DMS79 (cell line): ENCODE results near the gene SKAP1.

ENCODE experiments used
- DNase-seq: peaks from one replicate; lab custom pipeline; 2025; lab: John Stamatoyannopoulos, UW

Gene SKAP1

DNA sequence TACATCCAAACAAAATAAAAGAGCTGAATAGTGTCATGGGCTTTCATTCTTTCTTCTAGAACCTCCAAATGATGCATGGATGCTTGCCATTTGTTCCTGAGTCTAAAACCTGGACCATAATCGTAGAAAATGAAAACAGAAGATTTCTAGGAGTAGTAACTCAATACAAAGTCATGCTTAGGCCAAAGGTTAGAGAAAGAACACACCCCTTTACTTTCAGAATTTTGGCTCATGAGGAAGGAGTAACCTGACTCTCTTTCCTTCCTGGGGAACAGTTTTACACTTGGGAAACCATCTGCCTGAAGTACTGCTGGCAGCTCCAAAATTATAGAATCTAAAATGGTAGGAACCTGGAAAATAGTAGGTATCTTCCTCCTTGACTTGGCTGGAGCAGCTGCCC, 185.2 kb downstream of the SKAP1 start:
- no peak for DNase-seq

DNA sequence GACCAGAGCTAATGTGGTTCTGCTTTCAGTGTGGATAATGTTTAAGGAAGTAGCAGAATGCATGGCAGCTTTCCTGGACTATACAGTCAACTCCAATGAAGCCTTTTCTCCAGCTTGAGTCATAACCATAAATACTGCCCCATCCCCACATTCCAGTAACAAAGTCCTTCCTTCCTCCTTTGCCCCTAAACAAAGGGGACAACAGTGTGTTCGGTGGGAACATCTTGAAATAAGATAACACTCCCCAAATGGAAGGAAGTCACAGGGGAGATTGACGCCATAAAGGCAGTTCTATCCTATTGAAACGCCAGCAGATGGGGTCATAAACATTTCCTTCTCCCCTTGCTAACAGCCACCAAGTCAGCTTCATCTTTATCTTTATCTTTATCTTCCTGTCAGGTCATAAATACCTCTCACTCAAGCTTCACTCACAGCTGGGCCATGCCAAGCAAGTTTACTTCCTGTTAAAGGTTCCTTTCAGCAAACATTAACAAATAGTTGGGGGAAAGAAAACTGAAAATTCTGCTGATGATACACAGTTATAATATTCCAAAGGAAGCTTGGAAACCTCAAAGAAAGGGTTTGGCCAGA, 185.8 kb downstream of the SKAP1 start:
- DNase-seq = no peak

DNA sequence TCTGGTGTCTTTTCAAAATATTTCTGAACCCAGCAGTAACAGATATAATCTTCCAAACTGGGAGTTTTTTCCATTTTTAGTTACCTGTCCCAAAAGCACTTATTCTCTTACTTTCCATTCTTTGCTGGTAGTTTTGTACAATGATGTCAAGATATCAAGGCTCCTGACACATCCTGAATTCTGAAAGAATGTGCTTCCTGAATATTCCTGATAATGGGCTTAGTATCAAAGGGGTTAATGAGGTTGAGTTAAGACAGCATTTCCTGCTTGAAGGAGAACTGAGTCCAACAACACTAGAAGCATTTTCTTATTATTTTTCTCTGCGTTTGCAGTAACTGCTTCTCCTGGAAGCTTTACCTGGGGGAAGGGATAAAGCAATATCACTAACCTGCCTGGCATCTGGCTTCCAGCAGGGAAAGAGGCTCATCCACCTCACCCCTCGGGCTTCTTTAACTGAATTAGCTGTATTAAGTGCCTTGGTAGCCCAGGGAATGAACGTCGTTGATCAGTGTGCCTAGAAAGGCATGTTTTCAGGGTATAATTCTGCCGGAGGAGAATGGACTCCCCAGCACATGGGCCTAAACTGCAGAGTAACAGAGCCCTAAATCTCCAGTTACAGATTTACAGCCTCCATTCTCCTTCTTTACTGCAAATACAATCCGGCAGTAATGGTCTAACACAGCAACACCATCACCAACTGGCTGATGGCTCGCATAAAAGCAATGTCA, 188.1 kb downstream of the SKAP1 start:
- no peak for DNase-seq

DNA sequence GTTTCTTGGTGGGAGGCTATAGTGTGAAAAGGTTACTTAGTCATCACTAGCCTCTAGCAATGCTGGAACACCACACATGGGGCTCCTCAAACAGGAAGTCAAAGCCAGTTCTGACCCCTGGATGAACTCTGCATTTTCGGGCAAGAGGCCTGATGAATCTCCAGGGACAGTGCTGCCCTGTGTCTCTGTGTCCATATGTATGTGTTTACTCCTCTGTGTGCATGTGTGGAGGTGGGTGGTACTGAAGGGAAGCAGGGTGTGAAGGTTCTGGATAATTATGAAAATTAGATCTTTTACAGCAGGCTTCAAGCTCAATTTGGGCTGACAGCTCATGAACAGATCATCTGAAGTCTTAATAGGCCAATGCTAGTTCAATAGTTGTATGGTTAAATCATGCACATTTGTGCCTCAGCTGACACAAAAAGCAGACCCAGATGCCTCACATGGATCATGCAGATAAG, 188.9 kb downstream of the SKAP1 start:
- DNase-seq = no peak

DNA sequence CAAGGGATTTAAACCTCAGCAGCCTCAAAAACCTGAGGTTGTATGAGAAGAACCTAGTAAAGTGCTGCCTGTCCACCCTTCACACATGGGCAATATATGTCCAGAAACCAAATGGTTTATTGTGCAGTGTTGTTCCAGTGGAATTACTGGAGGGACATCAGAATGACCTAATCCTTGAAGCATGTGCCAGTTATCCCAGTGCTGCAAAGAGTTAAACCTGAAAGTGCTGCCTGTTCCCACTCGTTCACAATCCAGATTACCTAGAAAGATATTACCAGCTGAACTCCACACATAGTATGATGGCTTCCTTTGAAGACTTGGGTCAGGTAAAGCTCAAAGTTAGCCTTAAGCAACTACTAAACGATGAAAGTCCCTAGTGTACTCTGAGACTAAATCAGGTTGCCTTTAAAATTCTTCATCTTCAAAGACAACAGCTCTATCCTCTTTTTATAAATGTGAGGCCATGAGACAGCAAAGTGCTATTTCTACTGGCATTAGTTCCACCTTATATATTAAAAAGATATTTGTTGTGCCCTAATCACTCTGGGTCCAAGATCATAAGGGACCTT, 189.4 kb downstream of the SKAP1 start:
- no peak for DNase-seq

DNA sequence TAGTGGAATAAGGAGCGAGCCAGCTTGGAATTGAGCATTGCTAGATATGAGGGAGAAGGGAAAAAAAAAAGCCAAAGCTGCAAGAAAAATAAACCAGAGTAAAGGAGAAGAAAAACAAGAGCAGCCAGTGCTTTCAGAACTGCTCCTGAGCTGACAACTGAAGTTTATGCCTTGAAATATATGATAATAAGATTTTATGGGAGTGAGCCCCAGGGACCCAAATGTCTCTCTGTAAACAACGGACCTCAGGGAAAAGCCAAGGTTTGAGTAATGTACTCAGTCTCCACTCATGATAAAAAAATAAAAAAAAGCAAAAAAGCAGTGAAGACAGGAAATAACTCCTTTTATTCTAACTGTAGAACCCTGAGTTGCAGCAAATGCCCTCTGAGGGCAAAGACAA, 189.9 kb downstream of the SKAP1 start:
- DNase-seq = no peak

DNA sequence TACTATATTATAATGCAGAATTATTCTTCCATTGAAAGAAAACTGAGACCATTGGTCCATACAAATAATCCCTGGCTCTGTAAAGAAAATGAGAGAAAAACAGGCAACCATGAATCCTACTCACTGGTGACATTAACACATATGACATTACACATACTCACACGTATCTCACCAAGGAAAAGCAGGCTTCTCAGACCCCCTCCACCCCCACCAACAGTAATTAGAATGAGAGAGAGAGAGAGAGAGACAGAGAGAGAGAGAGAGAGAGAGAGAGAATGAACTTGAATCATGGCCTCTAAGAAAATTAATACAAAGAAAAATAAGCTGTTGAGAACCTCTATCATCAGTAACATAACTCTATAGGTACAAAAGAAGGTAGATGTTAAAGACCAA, 190.4 kb downstream of the SKAP1 start:
- no peak for DNase-seq

DNA sequence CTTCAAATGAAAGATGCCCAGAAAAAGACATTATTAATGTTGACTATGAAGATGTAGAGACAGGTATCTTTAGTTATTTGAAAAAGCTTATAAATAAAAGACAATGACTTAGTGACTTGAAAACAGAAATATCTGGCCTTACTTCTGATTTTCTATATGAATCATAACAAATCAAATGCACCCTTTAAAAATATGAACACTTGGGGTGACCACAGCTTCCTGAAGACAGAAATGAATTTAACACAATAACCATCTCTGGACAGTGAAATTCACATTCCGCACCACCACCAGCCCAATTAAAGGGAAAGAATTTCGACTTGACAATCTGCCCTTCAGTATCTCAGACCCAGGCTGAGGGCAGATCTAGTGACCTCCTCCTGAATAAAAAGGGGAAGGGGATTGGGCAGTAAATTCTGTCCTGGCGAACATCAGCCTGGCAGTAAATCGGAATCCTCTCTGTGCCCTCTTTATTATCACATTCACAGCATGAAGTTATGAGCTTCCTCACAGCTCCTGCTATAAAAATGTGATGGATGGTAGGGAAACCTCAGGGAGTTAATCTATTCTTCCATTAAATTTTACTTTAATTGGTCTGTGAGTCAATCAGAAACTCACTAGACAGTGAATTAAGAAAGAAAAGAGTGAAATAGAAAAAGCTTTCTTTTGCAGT, 190.9 kb downstream of the SKAP1 start:
- no peak for DNase-seq

DNA sequence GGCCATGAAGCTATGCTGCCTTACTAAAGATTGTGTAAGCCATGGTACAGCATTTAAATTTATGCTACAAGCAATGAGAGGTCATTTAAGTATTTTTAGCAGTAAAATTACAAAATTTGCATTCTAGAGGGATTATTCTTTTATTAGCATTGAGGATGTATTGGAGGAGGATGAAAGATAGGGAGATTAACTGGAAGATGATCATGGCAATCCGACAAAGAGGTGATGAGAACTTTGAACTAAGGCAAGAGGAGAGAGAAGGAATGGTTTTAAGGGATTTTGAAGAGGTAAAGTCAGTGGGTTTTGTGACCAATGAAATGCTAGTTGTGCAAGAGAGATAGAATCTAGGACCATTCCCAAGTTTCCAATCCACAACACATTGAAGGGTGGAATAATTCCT, 192.6 kb downstream of the SKAP1 start:
- DNase-seq = no peak

DNA sequence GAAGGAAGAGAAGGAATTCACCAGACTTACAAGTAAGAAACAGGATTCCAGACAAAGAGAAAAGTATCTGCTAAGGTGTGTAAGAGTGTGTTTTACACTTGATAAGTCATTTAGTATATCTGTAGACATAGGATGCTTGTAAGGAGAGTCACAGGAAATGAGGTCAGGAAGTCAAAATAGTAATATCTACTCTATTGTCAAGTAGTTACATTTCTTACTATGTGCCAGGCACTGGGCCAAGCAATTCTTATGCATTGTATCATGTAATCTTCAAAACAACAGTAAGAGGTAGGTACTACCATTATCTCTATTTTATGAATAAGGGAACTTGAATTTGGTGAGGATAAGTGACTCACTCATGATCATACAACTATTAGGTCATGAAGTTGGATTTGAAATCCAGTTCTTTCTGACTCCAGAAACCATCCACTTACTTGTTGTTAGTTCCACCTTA, 193.3 kb downstream of the SKAP1 start:
- no peak for DNase-seq

DNA sequence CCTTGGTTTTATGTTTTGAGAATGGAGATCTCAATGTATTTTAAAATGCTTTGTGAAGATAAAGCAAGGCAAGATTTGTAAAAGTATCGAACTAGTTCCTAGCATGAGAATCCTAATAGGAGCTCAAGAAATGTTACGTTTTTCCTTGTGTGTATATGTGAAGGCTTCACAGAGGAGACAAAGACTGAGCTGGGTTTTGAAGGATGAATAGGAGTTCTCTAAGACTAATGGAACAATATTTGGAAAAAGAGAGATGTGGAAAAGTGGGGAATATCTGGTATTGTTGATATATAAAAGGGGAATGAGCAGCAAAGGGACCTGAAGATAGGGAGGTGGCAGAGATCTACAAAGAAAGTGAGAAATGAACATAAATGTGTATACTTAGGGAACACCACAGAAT, 195.1 kb downstream of the SKAP1 start:
- DNase-seq = no peak

DNA sequence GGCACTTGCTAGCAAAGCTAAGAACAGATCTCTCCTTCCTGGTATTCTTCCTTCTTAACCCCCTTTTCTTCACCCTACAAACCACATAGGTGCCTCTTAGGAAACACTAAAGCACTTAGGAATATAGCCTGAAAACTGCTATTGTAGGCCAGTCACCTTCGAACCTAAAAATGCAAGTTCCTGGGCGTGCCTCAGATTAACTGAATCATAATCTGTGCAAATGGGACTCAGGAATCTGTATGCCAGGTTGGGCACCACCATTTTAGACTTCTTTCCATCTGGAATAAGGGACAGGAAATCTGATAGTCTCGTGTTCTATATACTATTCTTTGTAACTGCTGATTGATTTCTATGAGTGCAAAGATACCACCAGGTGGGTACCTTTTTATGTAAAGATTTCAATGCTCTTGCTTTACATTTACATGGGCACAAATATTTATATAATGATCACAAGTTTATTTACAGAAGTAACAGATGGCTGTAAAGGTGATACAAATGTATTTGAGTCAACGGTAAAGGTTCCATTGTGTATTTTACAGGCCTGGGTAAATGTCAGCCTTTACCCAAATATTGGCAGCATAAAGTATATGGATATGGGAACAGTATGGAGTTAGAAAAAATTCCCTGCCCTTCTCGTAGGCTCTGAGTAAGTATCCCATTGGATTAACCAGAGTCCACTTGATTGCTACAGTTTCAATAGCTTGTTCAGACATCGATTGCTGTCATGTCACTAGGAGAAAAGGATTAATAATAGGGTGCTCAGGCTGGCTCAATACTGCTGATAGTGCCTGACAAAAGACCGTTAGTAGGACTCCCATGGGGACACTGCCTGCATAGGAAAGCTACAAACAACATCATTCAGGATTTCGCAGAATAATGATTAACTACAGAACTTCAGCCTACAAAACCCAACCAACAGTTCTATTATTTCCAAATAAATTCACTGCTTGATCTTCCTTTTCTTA, 197.7 kb downstream of the SKAP1 start:
- DNase-seq = no peak

DNA sequence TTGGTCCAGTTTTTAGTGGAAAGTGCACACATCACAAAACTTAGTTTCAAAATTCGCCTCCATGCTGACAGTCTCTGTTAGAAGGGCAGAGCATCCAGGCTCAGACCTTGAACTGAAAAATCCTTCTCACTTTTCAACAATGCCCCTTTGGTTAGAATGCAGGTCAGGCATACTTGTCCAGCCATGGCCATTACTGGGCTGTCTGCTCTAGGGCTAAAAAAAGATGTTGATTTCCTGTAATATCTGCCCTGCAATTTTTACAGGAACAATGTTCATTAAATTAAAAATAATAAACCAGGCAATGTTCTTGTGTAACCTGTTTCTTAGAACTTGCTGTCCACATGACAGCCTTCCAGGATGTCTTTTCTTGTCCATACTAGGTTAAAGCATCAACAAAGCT, 200.1 kb downstream of the SKAP1 start:
- DNase-seq = no peak

DNA sequence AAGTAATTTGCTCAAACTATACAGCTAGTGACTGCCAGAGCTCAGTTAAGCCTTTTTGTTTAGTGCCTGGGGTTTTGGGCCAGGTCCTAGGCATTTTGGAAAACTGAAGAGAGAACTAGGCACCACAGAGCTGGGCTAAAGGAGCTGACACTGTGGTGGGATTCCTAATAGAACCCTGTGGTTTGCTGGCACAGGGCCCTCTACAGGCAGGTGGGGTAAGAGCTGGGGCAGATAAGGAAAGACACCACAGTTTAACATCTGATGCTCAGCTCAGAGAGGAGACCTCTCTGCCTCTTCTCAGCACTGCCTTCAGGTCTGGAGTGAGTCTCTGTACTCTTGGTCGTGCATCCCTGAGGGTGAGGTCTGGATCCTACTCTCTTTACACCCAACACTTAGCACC, 201.3 kb downstream of the SKAP1 start:
- DNase-seq = no peak

DNA sequence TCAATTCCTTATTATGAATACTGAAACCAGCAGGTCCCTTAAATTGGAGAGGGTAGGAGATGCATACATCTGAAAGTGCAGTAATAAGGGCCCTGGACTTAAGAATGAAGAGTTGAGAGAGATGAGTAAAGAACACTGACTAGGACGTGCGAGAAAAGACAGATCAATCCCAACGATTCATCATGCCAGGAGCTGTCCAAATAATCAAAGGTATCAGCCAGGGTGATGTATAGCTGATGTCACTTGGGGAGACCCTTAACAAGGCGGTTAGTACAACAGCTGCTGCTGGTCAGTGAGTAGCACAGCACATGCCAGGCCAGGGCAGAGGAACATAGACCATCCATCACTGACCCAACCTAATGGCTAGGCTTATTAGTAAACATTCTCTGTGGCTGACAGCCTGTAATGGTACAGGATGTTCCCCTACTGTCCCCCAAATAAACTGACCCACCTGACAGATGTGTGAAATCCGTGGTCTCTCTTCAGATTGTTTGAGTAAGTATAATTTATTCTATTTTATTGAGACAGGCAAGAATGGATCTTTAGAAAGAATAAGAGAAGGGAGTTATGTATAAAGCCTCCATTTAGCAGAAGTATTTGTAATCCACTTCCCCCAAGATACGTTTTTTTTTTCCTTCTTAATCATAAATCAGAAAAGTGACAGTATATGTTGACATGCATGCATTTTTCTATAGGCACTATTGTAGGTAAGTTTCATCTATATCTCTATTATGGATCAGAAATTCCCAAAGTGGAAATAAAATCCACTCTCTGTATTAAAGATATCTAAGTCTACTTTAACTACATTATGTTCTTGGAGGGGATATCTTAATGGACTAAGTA, 204.1 kb downstream of the SKAP1 start:
- no peak for DNase-seq

DNA sequence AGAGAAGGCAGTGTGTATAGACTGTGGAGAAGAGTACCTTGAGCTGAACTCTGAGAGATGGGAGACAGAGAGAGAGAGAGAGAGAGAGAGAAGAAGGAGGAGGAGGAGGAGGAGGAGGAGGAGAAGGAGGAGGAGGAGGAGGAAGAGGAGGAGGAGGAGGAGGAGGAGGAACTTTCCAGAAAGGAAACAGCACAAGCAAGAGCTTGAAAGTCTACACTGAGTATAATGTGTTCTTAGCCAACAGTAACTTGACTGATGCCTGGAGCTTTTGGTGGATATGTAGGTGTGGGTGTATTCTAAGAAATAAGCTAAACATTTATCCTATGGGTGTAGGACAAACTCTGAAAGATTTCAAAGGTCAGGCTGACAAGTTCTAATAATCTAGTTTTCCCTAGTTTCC, 206.1 kb downstream of the SKAP1 start:
- DNase-seq = no peak

DNA sequence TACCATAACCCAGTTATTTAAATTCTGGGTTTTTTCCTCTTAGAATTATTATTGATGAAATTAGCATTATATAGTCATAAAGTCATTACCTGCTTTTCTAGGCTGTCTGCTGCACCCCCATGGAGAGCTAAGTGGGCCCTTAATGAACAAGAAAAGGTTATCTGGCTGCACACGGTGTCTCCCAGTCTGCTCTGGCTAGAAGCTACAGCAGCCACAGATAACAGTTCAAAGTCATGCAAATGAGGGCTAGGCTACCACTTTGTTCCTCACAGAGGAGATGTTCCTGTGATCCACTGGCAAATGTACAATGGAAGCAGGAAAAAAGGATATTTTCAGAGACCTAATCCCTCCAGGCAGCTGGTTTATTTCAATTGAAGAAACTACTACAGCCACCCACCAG, 210.4 kb downstream of the SKAP1 start:
- DNase-seq = no peak

DNA sequence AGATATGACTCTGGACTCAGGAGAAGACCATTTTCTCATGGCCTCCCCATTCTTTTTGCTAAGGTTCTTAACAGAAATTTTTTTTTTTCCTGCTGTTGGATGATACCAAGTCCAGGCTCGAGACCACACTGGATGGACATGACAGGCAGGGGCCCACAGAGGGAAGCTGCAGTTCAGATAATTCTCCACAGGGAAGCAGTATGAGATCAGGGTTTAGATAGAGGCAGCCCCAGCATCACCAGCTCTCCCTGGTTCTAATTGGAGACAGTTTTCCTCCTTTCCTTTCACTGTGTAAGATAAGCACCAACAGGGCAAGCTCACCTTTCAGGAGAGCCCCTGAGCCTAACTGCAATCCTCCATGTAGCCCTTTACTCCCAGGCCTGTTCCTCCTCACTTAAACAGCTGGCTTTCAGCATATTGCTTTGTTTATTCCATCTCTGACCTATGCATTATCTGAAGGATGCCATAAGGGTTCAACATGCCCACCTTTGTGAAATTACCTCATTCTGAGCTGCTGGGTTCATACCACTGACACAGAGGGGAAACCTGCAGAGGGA, 214.4 kb downstream of the SKAP1 start:
- DNase-seq = no peak

DNA sequence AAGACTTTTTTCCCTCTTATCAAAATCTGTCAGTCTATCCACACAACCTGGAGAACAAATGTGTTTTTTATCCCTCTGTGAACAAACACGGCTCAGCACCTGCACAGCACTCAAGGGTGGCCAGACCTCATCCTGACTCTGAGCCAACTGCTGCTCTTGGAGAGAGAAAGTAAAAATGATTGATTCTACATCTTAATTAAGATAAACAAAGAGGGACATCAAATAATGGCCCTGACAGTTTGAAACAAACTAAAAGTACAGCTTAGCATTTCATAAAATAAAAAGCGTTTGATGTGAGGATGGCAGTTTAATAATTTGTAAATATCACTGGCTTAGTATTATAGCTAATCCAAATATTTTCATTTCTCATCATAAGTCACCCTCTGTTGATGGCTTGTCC, 216.2 kb downstream of the SKAP1 start:
- DNase-seq = no peak

DNA sequence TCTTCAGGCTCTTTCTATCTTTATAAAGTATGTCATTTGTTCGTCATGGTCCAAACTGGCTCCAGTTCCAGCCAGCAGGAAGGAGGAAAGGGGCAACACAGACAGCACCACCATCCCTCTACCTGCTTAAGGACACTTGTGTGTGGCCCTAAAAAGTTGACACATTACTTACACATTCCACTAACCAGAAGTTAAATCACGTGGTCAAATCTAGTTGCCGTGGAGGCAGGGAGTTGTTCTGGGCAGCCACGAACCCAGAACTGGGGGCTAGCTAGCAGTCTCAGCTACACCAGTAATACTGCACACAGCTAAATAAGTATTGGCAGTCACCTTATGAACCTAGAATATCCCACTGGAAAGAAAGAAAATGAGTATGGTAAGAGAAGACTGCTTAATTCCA, 218.2 kb downstream of the SKAP1 start:
- DNase-seq = no peak

DNA sequence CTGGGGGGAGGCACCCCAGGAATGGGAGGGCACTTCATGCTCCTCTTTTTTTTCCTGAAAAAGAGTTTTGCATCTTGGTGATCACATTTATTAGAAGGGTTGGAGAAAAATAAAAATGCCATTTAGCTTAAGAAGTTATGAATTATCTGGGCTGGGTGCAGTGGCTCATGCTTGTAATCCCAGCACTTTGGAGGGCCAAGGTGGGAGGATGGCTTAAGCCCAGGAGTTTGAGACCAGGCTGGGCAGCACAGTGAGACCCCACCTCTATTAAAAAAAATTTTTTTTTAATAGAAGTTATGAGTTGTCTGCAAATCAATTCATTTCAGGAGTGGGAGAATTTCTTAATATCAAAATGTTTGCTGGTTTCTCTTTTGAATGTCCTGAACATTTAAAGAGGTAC, 219.0 kb downstream of the SKAP1 start:
- DNase-seq = no peak
